HG03159 (cell line): ENCODE measurements around the gene BARD1.
"Not testable (repeated sequence)": the region's sequence is repeated elsewhere in the genome, so short reads cannot be mapped to it uniquely, and the experiment has no call there.

Experiments
- ATAC-seq: cut with Tn5 transposase; IDR thresholded peaks from one replicate; pipeline ENCODE4 v1.9.1; 2021; ENCODE audit warnings: mild to moderate bottlenecking, moderate library complexity; ENCODE audit not compliant: unreplicated experiment

Gene BARD1

DNA sequence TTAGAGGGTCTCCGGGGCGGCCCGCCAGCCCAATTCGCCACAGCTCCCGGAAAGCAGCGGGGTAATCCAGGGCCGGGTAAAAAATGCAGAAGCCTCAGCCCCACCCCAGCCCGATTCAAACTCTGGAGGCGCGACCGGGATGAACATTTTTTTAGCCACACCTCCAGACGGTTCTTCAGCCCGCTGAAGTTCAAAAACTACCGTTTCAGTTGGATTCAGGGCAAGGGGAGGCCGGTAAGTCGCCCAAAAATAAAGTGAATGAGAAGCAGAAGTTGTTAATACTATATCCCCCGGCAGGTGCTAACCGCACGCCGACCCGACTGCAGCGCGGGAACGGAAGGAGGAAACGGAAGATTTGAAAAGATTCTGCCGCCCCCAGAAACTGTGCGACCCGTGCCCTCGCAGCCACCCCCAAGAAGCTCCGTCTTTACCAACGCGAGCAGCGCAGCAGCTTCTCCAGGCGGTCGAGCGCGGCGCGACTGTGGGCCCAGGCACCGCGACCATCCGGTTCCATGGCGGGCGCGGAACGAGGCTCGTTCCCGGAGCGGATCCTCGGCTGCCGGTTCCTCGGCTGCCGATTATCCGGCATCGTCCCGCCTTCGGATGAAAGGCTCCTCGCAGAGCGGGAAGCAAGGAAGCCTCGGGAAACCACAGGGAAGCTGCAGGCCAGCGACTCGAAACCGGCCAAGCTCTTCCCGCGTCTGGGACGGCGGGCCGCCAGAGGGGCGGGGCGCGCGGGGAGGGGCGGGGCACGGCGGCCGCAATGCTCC, at the start of gene BARD1:
BARD1 (minus strand) TSS at position 703 of the 770 bp plus-strand sequence; CDS start at position 589, 114 bp downstream.
- peak; percentile 32 for ATAC-seq

DNA sequence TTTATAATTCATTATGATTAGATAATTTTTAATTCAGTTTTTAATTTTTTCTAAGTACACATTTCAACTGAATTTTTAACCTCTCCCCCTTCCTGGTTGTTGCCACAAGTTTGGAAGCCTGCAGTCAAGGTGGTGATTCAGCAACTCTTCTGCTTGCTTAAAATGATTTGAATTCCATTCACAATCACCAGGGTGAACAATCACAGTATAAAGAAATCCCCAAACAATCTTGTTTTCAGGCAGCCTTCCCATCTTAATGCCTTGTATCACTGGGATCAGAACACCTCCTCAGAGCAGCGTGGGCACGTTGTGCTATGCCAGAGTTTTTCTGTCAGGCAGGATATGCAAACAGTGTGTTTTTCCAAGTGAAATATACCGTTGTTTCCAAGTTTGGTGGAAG, 46.7 kb upstream of the BARD1 start:
- ATAC-seq, result no peak

DNA sequence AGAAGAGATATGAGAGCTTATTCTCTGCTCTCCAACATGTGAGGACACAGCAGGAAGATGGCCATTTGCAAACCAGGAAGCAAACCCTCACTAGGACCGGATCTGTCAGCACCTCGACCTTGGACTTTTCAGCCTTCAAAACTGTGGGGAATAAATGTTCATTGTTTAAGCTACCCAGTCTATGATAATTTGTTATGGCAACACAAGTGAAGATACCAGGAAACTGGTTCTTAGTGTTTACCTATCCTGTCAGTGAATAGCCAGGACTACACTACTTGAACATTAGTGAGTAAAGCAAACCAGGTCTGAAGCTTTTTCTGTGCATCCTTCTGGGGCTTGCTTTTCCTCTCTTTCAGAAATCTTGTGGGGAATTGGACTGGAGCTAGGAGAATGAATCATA, 44.4 kb upstream of the BARD1 start:
- ATAC-seq, result no peak

DNA sequence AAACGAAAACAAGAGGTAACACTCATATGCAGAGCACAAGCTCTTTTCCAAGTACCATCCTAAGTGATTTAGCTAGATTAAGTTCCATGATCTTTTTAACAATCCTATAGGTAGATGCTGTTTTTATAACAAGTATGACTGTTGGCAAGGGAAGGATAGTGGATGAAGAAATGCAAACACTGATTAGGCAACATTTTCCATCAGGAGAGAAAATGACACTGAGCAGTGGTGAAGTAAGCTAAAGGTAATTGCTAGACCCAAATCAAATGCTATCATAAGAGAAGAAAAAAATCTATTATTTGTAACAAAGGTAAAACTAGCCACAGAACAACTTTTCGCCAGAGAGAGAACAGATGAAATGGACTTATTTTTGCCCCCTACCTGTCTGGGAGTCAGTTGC, 34.3 kb upstream of the BARD1 start:
- ATAC-seq, result no peak

DNA sequence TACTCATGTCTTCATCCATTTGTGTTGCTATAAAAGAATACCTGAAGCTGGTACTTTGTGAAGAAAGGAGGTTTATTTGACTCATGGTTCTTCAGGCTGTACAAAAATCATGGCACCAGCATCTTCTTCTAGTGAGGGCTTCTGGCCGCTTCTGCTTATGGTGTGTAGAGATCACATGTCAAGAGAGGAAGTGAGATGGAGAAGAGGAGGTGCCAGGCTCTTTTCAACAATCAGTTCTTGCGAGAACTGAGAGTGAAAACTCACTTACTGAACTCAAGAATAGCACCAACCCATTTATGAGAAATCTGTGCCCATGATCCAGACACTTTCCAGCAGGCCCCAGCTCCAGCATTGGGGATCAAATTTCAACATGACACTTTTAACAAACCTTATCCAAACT, 30.0 kb upstream of the BARD1 start:
- ATAC-seq, result peak; percentile 94

DNA sequence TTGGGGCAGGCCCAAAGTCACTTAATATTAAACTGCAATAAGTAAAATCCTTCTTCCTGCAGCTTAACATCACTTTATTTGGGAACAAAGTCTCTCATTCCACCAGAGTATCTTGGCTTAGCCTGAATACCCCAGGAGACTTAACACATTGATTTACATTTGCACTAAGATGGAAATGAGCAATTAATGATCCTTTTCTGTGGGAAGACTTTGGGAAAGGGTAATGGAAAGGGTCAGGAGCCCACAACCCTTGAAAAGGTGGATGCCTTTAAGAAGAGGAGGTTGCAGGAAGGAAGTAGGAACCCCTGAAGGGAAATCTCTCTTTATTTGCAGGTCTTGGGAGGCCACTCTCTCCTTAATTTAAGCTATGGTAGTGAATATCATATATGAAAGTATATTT, 28.0 kb upstream of the BARD1 start:
- no peak for ATAC-seq

DNA sequence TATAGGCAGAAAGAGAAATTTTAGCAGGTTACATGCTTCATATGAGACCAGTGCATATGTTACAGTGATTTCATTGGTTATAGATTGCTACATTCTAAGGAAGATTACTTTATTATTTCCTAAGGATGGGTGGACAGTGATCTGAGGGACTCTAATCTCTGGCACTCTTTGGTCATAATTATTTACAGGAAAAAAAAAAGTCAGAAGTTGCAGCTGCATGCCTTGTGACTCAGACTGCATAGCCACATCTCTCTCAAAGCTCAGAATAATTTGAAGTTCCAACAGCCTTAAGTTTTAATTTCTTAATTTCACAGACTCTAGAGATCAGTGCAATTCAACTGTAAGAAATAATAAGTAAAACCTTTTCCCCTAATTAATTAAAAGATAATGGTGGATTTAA, 27.1 kb upstream of the BARD1 start:
- no peak for ATAC-seq

DNA sequence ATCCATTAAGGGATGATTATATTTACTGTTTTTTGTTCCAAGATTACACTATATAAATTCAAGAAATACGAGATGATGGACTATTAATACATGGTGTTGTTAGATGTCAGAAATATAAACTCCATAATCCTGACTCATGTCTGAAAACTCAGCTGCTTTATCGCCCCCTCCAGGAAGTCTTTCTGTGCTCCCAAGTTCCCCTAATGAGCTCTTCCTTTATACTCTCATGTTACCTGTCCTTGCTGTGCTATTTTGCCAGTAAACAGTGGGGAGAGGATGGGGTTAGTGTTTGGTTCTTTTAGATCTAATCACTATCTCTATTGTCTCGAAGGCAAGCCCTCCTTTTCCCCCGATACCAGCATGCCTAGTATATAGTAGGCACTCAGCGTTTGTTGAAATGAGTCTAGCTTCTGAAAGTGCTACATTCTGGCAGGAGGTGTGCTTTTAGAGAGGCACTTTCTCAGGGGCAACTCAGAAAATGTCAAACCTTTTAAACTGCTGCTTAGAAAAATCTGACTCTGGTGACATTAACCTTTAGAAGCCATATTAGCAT, 21.4 kb upstream of the BARD1 start:
- no peak for ATAC-seq

DNA sequence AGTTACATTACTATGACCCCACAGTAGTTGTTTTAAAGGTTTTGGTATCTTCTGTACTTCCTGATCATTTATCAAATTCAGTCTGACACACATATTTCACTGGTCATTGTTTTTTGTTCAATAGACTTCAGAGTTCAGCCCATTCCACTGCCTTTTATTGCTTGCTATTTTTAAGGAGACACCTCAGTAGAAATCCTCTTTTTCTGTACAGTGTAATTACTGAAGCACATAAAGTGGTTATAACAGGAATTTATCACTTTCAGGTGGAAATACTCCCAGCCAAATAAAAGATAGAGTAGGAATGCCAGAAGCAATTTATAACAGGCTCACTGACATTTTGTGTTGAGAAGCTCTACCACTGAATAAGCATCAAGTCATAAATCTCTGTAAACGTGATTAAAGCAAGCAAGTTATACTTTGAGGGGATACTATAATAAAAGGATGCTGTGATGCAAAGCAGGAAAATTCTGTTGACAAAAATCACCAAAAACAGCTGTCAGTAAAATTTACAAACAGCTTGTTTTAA, 6.6 kb upstream of the BARD1 start:
- no peak for ATAC-seq

DNA sequence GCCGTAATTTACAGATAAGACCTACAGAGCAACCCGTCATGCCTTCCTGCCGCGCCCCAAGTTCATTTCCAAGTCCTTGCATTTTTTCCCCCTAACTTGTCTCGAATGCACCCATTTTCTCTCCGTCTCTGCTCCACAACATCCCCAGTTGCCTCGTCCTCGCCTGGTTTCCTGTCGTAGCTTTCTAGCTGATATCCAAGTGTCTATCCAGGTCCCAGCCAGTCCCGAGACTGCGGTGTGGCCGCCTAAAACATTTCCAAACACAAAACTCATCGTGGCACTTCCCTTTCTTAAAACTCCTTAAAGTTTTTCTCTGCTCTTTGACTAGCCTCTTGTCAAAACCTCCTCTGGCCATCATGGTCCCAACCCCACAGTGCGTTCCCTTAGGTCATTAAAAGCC, 1.2 kb upstream of the BARD1 start:
- ATAC-seq, result no peak

DNA sequence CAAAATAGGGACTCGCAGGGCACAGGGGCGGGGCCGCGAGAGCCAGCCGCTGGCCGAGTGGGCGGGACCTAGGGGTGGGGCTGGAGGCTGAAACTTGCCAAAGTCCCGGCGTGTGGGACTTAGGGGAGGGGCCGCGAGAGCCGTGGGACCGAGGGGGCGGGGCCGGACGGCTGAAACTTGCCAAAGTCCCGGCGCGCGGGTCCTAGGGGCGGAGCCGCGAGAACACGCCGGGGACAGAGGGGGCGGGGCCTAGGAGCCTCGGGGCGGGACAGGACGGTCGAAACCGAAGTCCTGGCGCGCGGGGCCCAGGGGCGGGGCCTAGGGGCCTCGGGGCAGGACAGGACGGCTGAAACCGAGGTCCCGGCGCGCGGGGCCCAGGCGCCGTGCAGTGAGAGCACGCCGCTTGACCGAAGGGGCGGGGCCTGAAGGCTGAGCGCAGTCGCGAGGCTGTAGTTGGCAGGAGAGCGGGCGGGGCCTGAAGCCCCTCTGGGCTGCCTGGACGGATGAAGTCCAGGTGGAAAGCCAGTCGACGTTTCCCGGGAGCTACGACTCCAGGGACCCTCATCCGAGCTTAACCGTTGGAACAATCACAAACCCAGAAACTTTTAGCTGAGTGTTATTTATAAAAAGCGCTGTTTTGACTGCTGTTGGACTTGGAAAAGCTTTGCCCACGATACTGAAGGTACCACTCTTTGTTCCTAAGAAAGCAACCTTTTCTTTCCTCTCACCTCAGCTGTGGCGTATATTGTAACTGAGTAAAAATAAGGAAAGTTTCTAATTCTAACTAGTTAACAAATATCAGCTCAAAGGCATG, 475 bp upstream of the BARD1 start:
- ATAC-seq, result peak; percentile 87

DNA sequence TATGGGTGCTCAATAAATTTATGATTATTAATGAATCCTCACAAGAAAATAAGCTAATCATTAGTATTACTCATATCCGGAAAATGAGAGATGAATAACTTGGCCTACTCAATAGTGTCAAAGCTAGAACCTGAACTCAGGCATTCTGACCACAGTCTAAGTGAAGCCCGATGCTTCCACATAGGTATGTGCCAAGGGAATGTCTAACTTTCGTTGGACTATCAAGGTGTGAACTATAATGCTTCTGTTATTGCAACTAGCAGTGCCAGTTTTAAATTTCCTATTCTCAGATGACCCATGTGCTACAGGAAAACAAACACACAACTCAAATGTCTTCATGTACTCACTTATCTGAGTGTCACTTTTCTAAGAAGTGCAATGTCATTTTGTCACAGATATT, 1.8 kb downstream of the BARD1 start:
- no peak for ATAC-seq

DNA sequence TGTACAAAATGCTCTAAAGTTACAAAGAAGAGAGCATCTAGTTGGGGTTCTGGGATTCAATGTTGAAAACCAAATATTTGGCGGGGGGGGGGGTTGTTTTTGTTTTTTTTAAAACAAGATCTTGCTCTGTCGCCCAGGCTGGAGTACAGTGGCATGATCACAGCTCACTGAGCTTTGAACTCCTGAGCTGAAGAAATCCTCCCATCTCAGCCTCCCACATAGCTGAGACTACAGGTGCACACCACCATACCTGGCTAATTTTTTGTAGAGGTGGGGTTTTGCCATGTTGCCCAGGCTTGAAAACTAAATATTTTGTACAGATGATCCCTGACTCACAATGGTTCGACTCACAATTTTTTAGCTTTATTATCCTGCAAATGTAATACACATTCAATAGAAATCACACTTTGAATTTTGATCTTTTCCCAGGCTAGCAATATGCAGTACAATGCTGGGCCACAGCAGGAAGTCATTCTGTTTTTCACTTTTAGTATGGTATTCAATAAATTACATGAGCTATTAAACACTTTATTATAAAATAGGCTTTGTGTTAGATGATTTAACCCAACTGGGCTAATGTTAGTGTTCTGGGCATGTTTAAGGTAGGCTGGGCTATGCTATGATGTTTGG, 7.6 kb downstream of the BARD1 start:
- ATAC-seq, result no peak

DNA sequence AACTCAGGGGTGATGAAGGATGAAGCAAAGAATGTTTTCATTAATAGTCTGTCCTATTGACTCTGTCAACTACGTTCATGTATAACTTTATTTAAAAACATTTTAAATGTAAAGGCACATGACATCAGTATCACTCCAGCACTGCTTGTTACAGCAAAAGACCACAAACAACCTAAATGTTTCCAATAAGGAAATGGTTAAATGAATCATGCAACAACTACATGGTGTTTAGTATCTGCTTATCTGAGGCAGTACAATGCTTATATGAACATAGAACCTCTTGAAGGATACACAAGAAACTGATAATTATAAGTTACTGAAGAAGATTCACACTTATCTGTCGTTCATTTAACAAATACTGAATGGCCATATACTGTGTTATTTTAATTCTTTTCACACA, 8.4 kb downstream of the BARD1 start:
- ATAC-seq, result no peak

DNA sequence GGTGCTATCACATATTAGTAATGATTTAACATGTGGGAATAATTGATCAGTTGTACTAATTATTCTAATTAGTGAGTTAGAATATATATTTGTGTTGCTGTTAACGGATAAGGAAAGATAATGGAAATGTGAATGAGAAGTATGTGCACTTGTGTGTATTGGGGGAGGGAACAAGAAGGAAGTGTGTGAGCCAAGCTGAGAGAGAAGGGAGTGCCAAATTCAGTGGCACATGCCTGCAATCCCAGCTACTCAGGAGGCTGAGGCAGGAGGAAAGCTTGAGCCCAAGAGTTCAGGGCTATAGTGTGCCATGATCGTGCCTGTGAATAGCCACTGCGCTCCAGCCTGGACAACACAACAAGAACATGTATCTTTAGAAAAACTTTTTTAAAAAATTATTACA, 9.3 kb downstream of the BARD1 start:
- no peak for ATAC-seq

DNA sequence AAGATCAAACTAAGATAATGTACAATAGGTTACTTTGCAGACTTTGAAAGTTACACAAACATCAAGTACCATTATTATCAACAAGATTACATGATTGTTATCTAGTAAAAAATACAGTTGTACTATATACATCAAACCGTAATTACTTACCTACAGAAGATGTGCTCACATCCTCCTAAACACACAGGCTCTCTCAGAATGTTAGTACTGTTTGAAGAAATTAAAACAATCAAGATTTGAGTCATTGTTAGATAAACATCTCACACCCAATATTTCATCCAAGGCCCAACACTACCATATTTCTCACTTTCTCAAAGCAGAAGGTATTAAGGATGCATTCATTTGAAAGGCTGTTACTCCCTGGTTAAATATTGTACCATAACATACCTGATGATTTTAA, 12.6 kb downstream of the BARD1 start:
- ATAC-seq, result no peak

DNA sequence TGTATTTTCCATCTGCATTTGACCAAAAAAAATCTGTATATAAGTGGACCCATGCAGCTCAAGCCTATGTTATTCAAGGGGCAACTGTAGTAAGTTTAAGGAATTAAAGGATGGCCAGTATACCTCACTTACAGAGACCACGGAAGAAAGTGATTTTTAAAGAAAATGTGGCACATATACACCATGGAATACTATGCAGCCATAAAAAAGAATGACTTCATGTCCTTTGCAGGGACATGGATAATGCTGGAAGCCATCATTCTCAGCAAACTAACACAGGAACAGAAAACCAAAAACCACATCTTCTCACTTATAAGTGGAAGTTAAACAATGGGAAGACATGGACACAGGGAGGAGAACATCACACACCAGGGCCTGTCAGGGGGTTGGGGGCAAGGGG, 26.3 kb downstream of the BARD1 start:
- ATAC-seq, result not testable (repeated sequence)

DNA sequence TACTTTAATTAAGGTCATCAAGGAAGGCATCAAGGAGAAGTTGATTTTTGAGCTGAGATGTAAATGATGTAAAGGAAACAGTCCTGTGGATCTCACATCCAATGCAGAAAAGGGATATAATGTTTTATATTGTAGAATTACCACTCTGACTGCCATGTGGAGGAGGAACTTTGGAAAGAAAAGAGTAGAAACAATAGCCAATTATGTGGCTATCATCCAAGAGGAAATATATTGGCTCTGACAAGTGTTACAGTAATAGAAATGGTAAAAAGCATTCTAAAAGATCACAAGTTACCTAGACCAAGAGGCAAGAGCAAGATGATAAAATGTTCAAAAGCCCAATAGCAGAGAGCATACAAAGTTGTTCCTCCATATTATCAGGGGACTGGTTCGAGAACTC, 26.8 kb downstream of the BARD1 start:
- ATAC-seq, result no peak

DNA sequence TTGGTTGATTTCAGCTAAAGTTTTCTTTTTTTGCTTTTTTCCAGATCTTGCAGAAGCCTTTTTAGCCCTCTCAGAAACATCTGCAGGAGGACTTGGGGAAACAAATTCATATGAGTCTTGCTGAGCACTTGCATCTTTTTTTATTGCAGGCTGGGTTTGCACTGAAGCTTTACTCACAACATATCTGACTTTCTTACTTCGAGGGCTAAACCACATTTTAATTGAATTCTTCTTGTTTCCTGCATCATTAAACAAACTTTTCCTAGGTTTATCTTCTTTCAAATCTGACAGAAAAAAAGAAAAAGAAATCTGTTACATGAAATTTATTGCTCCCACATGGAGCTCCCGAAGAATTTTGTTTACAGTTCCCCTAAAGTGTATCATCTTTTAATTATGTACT, 28.3 kb downstream of the BARD1 start:
- no peak for ATAC-seq

DNA sequence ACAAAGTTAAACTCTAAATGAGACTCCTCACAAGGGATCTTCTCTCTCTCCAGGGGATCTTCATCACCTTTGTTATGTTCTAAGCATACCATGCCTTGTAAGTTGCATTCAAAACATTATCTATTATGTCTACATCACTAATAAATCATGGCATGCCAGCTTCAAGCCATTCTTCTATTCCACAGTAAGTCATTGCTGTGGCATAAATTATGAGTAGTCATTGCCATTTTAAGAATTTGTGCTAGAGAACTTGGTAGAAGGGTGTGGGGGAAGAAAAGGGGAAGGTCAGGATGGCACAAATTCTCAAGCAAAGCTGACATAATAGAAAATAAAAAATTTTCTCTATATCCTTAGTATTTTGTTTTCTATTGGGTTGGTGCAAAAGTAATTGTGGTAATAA, 33.5 kb downstream of the BARD1 start:
- ATAC-seq, result no peak

DNA sequence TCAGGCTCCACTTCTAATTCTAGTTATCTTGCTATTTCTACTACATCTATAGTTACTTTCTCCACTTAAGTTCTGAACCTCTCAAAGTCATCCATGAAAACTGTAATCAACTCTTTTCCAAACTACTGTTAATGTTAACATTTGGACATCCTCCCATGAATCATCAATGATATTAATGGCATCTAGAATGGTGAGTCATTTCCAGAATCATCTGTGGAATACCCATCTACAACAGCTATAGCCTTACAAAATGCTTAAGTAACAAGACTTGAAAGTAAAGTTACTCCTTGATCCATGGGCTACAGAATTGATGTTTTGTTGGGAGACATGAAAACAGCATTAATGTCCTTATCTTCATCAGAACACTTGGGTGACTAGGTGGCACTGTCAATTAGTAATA, 35.4 kb downstream of the BARD1 start:
- ATAC-seq, result no peak
